HG03097 (cell line): ENCODE data around the gene GLP2R.
"Not testable (repeated sequence)": the region's sequence is repeated elsewhere in the genome, so short reads cannot be mapped to it uniquely, and the experiment has no call there.

Source experiments
- ATAC-seq: cut with Tn5 transposase; IDR thresholded peaks from one replicate; pipeline ENCODE4 v1.9.1; 2021; ENCODE audit not compliant: unreplicated experiment, low FRiP score

Gene GLP2R

GRCh38 chr17:9825641-9826150 is at the start of gene GLP2R:
TSS of gene GLP2R (plus strand) at chr17:9825924. CDS start at chr17:9826064, 140 bp downstream.
- no peak for ATAC-seq

GRCh38 chr17:9776911-9777310 is 48.8 kb upstream of the GLP2R start:
- no peak for ATAC-seq

GRCh38 chr17:9780552-9780951 is 45.2 kb upstream of the GLP2R start:
- ATAC-seq = no peak

GRCh38 chr17:9783050-9783449 is 42.7 kb upstream of the GLP2R start:
- no peak for ATAC-seq

- ATAC-seq = not testable (repeated sequence)
These were observed 42.3 kb upstream of the GLP2R start for GRCh38 chr17:9783465-9783864.

GRCh38 chr17:9784544-9784943 is 41.2 kb upstream of the GLP2R start:
- ATAC-seq = no peak

- no peak for ATAC-seq
These were observed 37.1 kb upstream of the GLP2R start for GRCh38 chr17:9788601-9789000.

- ATAC-seq = no peak
These were observed 35.4 kb upstream of the GLP2R start for GRCh38 chr17:9790316-9790715.

GRCh38 chr17:9790889-9791876 is 34.5 kb upstream of the GLP2R start, which contains the start of gene DHRS7C:
TSS of gene DHRS7C (minus strand) at chr17:9791592. CDS start at chr17:9791284, 308 bp downstream.
- ATAC-seq = no peak

GRCh38 chr17:9792181-9792840 is 33.4 kb upstream of the GLP2R start:
- ATAC-seq = no peak

- no peak for ATAC-seq
These were observed 27.7 kb upstream of the GLP2R start for GRCh38 chr17:9798008-9798407.

- ATAC-seq = no peak
These were observed 27.0 kb upstream of the GLP2R start for GRCh38 chr17:9798724-9799123.

- ATAC-seq = no peak
These were observed 24.2 kb upstream of the GLP2R start for GRCh38 chr17:9801505-9801904.

- ATAC-seq = no peak
These were observed 23.4 kb upstream of the GLP2R start for GRCh38 chr17:9802294-9802693.

- ATAC-seq = no peak
These were observed 23.0 kb upstream of the GLP2R start for GRCh38 chr17:9802697-9803096.

GRCh38 chr17:9805769-9806168 is 20.0 kb upstream of the GLP2R start:
- no peak for ATAC-seq

- ATAC-seq = no peak
These were observed 19.0 kb upstream of the GLP2R start for GRCh38 chr17:9806699-9807098.

- no peak for ATAC-seq
These were observed 16.3 kb upstream of the GLP2R start for GRCh38 chr17:9809409-9809808.

GRCh38 chr17:9810100-9810949 is 15.4 kb upstream of the GLP2R start:
- no peak for ATAC-seq

GRCh38 chr17:9811086-9811485 is 14.6 kb upstream of the GLP2R start:
- ATAC-seq = no peak
